B cell (primary cell): ENCODE results near the gene PADI4.

ENCODE experiments used
- CTCF ChIP-seq: fragments of 200-600 bp; IDR thresholded peaks from one replicate; pipeline ENCODE4 v1.8.0; 2022; ENCODE audit warnings: antibody characterized with exemption, mild to moderate bottlenecking
- EZH2 ChIP-seq: IDR thresholded peaks from 2 replicates; pipeline ENCODE4 v1.6.1; 2012; ENCODE audit warnings: borderline replicate concordance, low read depth, mild to moderate bottlenecking, moderate library complexity, low read length; ENCODE audit not compliant: insufficient read depth, poor library complexity, severe bottlenecking

- TF ChIP-seq CTCF (no peak), EZH2 (no peak)
These were observed 48.5 kb downstream of the PADI4 start for GRCh38 chr1:17356387-17357026.
